ENCODE measurements around the gene HOTAIR.

HOTAIR gene

GRCh38 chr12:54016051-54016450 lies 41.3 kb upstream of the HOTAIR start:
- no peak for DNase-seq (ENCODE audit: low spot score)
- H3K9me3 Mint-ChIP-seq, result no peaks in the 10 kb centered on the region
- no peak overlapping the region for H3K27ac Mint-ChIP-seq
- H3K27me3 Mint-ChIP-seq (ENCODE audit: low read depth), result peaks cover 85% of the 10 kb centered on the region
- no peak overlapping the region for H3K4me3 Mint-ChIP-seq
- H3K4me1 Mint-ChIP-seq (ENCODE audit: low read depth), result peaks cover 10% of the 10 kb centered on the region
- H3K36me3 Mint-ChIP-seq (ENCODE audit: low read depth), result no peaks in the 10 kb centered on the region

DNA sequence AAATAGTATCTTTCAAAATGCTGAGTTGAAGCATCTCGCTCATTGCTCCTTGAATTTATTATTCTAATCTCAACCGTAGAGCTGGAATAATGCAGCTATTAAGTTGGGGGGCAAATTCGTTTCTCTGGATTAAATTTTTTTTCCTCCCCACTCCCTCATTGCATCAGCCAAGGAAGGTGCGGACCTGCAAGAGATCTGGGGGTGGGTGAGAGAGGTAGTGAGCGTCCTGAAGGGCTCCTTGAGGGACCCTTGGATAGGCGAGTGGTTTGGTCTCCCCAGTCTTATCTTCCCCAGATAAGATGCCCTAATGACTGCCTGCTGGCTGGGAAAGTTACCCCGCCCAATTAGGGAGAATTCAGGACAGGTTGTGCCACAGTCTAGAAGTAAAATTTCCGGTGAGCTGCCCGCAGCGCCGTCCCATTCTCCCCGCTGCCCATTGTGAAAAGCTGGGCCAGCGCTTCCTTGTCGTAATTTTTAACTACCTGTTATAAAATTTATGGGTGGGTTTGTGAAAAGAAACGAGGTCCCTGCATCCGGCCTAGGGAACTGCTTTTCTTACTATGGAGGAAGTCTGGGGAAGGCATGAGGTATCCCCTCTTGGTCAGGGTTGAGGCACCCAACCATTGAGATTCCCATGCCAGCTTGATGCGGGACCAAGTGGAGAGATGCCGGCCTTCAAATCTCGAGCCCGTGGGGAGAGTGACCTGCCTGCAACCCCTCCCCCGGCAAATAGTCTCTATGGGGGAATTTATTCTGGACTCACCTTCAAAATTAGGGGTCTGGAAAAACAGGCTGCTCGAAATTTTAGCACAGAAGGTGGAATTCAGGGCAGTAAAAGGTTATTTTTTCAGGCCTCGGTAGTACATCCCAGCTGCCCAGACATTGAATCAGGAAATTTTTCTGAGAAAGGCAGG lies 40.5 kb upstream of the HOTAIR start:
- Mint-ChIP-seq H3K4me3 (peak overlapping the region; percentile 29), H3K4me1 (ENCODE audit: low read depth) (peaks cover 10% of the 10 kb centered on the region), H3K27me3 (ENCODE audit: low read depth) (peaks cover 85% of the 10 kb centered on the region), H3K27ac (no peak overlapping the region), H3K9me3 (no peaks in the 10 kb centered on the region), H3K36me3 (ENCODE audit: low read depth) (no peaks in the 10 kb centered on the region)
- no peak for DNase-seq (ENCODE audit: low spot score)

DNA sequence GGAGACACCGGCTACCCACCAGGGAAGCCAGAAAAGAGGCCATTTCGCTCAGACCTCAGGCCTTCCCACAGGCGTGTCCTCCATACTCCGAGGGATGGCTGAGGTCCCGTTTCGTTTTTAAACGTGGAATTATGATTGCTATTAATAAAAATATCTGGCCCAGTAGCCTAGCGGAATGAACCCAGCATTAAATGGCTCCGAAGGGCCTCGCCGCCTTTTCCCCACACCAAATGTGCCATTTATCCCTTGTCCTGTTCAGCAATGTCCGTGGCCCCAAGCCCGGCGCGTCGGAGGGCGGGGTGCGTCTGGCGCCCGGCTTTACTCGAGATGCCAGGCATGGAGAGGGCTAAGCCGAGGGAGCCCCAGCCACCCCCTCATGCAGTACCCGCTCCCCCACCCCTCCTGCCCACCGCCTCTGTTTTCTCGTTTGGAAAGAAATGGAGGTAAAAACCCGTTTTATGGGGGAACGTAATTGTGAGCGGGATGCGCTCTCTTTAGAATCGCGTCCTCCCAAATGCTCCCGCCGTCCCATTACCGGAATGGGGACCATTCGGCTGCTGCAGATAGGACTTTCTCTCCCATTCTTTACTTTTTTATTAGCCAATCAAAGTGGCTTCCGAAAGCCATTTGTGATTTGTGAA lies 39.7 kb upstream of the HOTAIR start:
- H3K4me1 Mint-ChIP-seq (ENCODE audit: low read depth), result peaks cover 10% of the 10 kb centered on the region
- H3K36me3 Mint-ChIP-seq (ENCODE audit: low read depth), result no peaks in the 10 kb centered on the region
- DNase-seq (ENCODE audit: low spot score), result no peak
- H3K9me3 Mint-ChIP-seq, result no peaks in the 10 kb centered on the region
- peak overlapping the region; percentile 29 for H3K4me3 Mint-ChIP-seq
- H3K27me3 Mint-ChIP-seq (ENCODE audit: low read depth), result peaks cover 85% of the 10 kb centered on the region
- no peak overlapping the region for H3K27ac Mint-ChIP-seq

GRCh38 chr12:54012631-54013409 lies 38.1 kb upstream of the HOTAIR start:
- Mint-ChIP-seq H3K4me1 (ENCODE audit: low read depth) (peaks cover 9% of the 10 kb centered on the region), H3K36me3 (ENCODE audit: low read depth) (no peaks in the 10 kb centered on the region), H3K4me3 (no peak overlapping the region), H3K27ac (no peak overlapping the region), H3K27me3 (ENCODE audit: low read depth) (peaks cover 95% of the 10 kb centered on the region), H3K9me3 (no peaks in the 10 kb centered on the region)
- no peak for DNase-seq (ENCODE audit: low spot score)

DNA sequence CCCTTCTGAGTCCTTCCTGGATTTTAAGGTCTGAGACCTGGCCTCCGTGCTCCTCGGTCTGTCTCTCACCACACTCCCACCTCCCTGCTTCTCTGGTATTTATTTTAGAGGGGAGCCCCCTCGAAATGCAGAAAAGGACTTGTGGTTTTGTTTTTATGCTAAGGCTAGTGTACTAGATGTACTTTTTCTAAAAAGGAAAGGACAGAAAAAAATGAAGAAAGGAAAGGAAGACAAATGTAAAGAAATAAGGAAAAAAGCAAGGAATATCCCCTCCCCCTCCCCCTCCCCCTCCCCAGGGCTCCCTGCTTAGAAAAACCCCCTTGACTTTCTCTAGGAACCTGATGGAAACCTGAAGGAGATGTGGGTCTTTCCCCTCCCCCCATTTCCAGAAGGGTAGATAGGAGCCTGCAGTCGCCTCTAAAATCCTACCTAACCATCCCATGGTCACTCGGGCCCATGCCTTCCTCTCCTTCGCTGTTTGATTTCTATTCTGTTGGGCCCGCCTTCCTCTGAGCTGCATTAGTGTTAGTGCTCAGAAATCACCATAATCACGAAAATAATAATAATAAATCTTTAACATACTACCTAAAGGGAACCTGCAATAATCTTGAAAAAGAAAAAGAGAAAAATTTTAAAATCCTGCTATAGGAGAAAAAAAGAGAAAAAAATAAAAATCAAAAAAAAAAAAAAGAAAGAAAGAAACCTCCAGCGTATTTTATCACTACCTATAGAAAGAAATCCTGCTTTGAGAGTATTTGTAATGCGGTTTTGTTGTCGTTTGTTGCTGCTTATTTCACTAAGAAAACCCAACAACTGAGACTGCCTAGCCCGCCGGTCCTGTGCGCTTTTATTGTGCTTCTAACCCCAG lies 37.1 kb upstream of the HOTAIR start:
- H3K4me1 Mint-ChIP-seq (ENCODE audit: low read depth), result peaks cover 4% of the 10 kb centered on the region
- H3K9me3 Mint-ChIP-seq, result no peaks in the 10 kb centered on the region
- no peak for DNase-seq (ENCODE audit: low spot score)
- H3K27ac Mint-ChIP-seq, result no peak overlapping the region
- H3K27me3 Mint-ChIP-seq (ENCODE audit: low read depth), result peaks cover 96% of the 10 kb centered on the region
- no peak overlapping the region for H3K4me3 Mint-ChIP-seq
- H3K36me3 Mint-ChIP-seq (ENCODE audit: low read depth), result no peaks in the 10 kb centered on the region

DNA sequence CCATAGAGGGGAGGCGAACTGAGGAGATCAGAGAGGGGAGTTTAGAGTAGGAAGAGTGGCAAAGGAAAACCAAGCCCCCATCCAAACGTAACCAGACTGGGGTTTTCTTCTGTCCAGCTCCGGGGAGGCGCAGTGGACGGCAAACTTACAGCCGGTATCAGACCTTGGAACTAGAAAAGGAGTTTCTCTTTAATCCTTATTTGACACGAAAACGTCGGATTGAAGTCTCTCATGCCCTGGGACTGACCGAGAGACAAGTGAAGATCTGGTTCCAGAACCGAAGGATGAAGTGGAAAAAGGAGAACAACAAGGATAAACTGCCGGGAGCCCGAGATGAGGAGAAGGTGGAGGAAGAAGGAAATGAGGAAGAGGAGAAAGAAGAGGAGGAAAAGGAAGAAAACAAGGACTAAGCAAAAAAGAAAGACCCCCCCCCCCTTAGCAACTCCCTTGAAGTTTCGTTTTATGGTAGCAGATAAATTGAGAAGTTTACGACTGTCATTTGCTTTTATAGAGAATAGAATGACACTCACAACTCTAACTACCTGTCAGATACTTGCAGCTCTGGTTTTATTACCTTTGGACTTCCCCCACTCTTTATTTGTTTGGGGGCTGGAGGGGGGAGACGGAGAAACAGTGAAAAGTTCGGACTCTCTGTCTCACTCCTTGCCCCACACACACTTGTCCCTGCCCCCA lies 36.4 kb upstream of the HOTAIR start:
- no peak for DNase-seq (ENCODE audit: low spot score)
- no peak overlapping the region for H3K4me3 Mint-ChIP-seq
- peaks cover 7% of the 10 kb centered on the region for H3K4me1 Mint-ChIP-seq (ENCODE audit: low read depth)
- H3K36me3 Mint-ChIP-seq (ENCODE audit: low read depth), result no peaks in the 10 kb centered on the region
- H3K9me3 Mint-ChIP-seq, result no peaks in the 10 kb centered on the region
- no peak overlapping the region for H3K27ac Mint-ChIP-seq
- H3K27me3 Mint-ChIP-seq (ENCODE audit: low read depth), result peaks cover 96% of the 10 kb centered on the region

DNA sequence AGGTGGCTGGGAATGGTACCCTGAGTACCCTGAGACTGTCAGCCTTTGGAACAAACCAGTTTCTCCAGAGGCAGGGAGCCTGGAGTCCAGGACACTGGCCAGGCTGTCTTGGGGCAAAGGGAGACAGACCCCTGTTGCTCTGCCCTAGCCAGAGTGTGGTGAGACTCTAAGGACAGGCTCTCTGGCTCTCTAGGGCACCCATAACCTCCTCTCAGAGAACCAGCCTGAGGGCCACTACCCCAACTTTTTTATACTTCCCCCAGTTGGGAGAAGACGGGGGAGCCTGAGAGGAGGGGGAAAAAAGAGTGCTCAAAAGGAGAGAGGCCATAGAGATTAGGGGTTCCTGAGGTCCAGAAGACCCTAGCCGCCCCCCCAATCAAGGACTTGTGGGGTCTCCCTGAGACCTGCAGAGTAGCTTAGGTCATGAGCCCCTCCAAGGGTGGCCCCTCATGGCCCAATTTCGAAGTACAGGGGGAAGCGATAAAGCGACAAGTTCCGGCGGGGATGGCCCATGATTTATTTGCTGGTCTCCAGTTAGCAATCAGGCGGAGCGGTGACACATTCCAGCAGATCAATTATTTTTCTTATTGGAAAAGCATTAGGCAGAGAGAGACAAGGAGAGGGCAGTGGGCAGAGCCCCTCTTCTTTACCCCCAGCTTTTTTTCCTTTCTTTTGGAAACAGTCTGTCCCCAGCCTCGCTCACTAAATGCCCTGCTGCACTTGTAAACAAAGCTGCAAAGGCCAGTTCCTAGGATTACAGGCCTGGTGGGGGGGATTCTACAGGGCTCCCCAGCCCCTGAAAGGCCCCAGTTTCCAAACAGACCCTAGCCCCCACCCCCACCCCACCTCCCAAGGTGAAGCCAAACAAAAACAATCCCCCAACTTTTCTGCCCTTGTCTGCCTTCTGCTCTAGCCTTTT lies 35.6 kb upstream of the HOTAIR start:
- H3K4me3 Mint-ChIP-seq, result no peak overlapping the region
- no peak for DNase-seq (ENCODE audit: low spot score)
- peaks cover 12% of the 10 kb centered on the region for H3K4me1 Mint-ChIP-seq (ENCODE audit: low read depth)
- no peaks in the 10 kb centered on the region for H3K36me3 Mint-ChIP-seq (ENCODE audit: low read depth)
- no peaks in the 10 kb centered on the region for H3K9me3 Mint-ChIP-seq
- H3K27ac Mint-ChIP-seq, result no peak overlapping the region
- H3K27me3 Mint-ChIP-seq (ENCODE audit: low read depth), result peaks cover 96% of the 10 kb centered on the region

GRCh38 chr12:54009171-54010052 lies 34.7 kb upstream of the HOTAIR start:
- no peaks in the 10 kb centered on the region for H3K9me3 Mint-ChIP-seq
- H3K4me3 Mint-ChIP-seq, result peak overlapping the region; percentile 8
- no peaks in the 10 kb centered on the region for H3K36me3 Mint-ChIP-seq (ENCODE audit: low read depth)
- H3K27ac Mint-ChIP-seq, result no peak overlapping the region
- peaks cover 96% of the 10 kb centered on the region for H3K27me3 Mint-ChIP-seq (ENCODE audit: low read depth)
- DNase-seq (ENCODE audit: low spot score), result no peak
- peaks cover 13% of the 10 kb centered on the region for H3K4me1 Mint-ChIP-seq (ENCODE audit: low read depth)

GRCh38 chr12:54008260-54008552 lies 33.5 kb upstream of the HOTAIR start:
- peaks cover 96% of the 10 kb centered on the region for H3K27me3 Mint-ChIP-seq (ENCODE audit: low read depth)
- no peak for DNase-seq (ENCODE audit: low spot score)
- H3K36me3 Mint-ChIP-seq (ENCODE audit: low read depth), result no peaks in the 10 kb centered on the region
- H3K4me3 Mint-ChIP-seq, result no peak overlapping the region
- peaks cover 13% of the 10 kb centered on the region for H3K4me1 Mint-ChIP-seq (ENCODE audit: low read depth)
- H3K9me3 Mint-ChIP-seq, result no peaks in the 10 kb centered on the region
- no peak overlapping the region for H3K27ac Mint-ChIP-seq

DNA sequence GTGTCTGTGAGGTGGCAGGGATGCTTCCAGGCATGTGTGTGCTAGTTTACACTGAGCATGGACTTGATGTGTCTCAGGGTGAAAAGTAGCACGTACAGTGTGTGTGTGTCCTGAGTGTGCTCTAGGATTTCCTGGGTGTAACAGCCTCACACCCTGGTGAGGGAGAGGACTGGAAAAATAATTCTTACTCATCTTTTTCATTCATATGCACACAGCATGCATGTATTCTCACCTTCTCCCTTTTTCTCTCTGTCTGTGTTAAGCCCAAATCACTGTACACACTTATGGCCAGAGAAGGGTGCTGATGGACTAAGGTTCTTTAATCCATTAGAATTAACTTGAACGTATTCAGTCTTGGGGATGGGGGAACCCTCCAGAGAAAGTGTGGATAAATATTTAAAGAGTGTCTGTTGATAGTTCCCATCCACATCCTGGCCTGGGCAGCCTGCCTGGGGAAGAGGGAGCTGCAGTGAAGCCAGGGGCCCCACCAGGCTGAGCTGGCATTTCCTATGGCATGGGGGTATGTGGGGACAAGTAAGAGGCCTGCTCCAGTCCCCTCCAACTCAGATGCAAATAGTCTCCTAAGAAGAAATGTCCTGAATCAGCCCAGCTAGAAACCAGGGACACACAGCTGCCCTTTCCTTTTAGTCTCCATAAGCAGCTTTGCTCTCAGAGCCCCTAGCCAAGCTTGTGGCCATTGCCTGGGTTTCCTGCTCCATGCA lies 32.9 kb upstream of the HOTAIR start:
- peak overlapping the region; percentile 33 for H3K4me3 Mint-ChIP-seq
- H3K36me3 Mint-ChIP-seq (ENCODE audit: low read depth), result no peaks in the 10 kb centered on the region
- peaks cover 96% of the 10 kb centered on the region for H3K27me3 Mint-ChIP-seq (ENCODE audit: low read depth)
- peaks cover 13% of the 10 kb centered on the region for H3K4me1 Mint-ChIP-seq (ENCODE audit: low read depth)
- DNase-seq (ENCODE audit: low spot score), result no peak
- no peak overlapping the region for H3K27ac Mint-ChIP-seq
- no peaks in the 10 kb centered on the region for H3K9me3 Mint-ChIP-seq

- DNase-seq (ENCODE audit: low spot score), result no peak
- Mint-ChIP-seq H3K4me1 (ENCODE audit: low read depth) (peaks cover 14% of the 10 kb centered on the region), H3K4me3 (peak overlapping the region; percentile 85), H3K36me3 (ENCODE audit: low read depth) (no peaks in the 10 kb centered on the region), H3K27me3 (ENCODE audit: low read depth) (peaks cover 96% of the 10 kb centered on the region), H3K9me3 (no peaks in the 10 kb centered on the region), H3K27ac (no peak overlapping the region)
Observed at GRCh38 chr12:54006559-54007220, 31.9 kb upstream of the HOTAIR start.
